HUDEP-2 (cell line): ENCODE data around the gene ITSN1.

ENCODE experiments used
- DNase-seq, 76 experiments: peaks; one replicate each; lab custom pipeline; 2025; ENCODE audit not compliant: unreplicated experiment in 76 of 76; lab: John Stamatoyannopoulos, UW

Gene ITSN1

DNA sequence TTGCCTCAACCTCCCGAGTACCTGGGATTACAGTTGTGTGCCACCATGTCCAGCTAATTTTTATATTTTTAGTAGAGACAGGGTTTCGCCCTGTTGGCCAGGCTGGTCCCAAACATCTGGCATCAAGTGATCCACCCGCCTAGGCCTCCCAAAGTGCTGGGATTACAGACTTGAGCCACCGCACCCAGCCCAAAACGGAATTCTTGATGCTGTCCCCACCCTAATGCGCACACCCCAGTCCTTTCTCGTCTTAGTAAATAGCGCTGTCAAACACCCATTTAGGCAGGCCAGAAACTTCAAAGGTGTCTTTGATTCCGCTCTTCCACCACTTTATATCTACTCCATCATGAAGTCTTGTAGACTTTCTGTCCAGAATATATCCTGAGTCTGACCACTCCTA lies 35.1 kb downstream of the ITSN1 start:
- DNase-seq: no peak

DNA sequence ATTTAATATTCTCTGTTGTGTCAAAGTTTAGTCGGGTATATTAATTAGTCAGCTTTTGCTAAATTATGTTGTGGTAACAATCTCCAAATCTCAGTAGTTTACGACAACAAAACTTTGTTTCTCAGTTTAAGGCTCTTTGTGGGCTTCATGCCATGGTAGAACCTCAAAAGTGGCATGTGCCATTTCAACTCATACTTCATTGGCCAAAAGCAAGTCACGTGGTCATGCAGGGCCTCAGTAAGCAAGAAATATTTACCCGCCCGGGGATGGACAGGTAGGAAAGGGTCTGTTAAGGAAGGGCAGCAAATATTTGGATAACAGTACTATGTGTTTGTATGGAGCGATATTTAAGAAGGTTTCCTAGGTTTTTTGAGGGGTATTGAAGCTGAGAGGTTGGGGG lies 38.6 kb downstream of the ITSN1 start:
- DNase-seq: no peak

DNA sequence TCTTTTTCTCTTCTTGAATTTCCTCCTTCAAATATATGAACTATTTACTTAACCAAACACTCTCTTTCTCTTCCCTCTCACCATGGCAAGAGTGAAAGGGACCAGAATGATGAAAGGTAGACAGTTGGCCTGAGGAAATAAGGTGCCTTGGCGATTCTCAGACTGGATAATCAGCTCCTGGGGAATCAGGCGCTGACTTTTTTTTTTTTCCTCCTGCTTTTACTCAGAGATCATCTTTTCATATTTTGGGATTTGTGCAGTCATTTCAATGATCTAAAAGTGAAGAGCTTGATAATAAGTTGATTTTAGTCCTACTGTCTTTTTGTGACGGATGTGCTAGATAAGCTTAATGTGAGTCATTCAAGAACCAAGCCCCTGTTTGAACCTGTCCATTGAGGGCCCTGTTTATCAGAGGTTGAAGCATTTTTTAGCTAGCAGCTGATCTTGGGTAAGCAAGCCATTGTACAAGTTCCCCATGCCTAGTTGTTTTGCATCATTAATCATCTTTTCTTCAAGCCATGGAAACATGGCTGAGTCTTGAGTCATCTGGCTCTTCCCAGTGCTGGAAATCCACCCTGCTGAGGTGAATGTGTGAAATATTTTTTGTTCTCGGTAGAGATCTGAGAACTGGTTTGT lies 40.8 kb downstream of the ITSN1 start:
- peak in 4 of 76 experiments; percentile 17 to 39 (median 27) for DNase-seq

DNA sequence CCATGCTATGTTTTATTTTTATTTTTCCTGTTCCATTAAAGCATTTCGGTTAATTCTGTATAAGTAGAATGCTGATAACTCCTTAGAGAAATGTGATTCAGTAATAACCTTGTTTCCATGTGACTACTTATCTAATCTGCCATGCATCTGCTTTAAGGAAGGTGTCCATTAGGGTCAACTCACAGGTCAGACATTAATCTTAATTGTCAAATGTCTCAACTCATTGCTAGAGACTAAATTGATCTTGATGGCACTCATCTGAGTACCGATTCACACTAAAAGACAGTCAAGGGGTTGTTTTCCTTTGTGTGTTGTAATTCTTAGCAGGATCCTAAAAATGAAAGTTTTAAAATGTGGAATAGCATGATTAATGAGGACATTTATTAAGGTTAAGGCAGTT lies 41.8 kb downstream of the ITSN1 start:
- no peak for DNase-seq

DNA sequence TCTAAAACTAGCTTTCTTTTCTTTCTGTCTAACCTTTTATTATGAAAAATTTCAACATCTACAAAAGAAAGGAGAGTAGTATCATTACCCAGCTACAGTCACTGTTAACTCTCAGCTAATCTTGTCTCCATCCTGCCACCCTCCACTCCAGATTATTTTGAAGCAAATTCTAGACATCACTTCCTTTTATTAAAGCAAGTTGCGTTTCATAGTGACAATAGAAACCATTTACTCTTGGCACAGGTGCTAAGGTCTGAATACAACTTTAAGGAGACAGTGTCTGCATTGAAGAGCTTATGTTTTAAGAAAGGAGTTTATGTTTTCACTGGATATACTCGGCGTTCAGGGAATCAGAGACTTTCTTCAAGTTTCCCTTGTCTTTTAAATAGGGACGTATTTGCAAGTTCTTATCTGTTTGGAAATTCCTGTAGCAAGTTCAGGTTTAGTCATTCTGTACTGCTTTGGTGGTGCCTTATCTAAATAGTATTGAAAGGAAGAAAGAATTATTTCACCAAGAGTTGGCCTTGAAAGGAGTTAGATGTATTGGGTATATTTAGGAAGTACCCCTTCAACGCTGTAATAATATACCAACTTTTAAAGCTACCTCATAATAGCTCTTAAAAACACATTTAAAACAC lies 42.7 kb downstream of the ITSN1 start:
- DNase-seq: no peak

DNA sequence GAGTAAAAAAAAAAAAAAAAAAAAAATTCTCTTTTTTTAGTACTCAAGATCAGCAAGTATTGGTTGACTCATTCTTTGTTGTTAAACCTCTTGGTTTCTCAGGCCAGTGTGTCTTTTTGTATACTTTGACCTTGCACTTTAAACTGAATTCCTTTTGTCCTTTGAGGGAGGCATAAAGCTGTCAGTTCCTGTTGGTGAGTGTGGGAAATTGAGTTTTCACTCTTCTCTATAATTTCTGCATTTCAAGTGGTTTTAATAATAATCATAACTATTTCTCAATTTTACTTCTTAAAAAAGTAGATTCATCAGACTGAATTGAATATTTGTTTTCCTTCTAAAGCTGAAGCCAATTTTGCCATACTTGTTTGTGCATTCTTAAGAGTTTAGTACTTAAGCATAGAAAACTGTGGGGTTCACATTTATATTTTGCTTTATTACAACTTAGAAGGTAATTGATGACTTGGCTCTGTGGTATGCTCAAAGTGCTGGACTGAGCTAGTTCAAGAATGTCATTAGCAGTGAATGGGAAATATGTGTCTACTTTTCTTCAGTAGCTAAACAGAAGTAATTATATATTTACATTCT lies 43.4 kb downstream of the ITSN1 start:
- no peak for DNase-seq

DNA sequence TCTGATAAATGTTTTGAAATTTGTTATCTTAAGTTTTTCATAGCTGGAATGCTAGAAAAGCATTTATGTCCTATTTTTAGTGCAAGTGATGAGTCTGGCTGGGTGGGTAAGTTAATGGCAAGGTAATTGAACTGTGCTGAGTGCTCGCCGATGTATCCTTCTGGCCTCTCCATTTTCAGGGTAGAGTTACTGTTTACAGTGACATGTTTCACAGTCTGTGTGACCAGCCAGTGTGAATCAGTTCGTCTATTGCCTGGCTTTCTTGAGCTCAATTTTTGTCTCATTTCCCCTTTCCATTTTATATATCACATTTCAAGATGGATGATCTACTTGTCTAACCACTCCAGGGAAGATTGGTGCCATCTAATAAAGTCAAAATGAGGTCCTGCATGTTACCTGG lies 44.1 kb downstream of the ITSN1 start:
- DNase-seq: no peak

DNA sequence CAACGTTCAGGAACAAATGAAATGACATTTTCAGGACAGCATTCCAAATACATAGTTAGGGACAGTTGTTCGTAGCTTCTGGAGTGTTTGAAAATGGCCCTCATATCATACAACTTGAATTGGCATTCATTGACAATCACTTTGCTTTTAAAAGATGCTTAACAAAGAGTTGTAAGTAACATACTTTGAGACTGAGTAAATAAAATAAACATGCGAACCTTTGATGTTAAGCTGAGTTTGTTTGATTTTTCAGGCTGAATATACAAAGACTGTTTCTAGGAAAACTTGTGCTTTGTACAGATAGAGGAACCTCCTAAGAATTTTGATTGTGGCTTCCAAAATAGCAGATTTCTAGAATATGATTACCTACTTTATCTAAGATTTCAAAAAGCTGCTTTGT lies 45.3 kb downstream of the ITSN1 start:
- no peak for DNase-seq

DNA sequence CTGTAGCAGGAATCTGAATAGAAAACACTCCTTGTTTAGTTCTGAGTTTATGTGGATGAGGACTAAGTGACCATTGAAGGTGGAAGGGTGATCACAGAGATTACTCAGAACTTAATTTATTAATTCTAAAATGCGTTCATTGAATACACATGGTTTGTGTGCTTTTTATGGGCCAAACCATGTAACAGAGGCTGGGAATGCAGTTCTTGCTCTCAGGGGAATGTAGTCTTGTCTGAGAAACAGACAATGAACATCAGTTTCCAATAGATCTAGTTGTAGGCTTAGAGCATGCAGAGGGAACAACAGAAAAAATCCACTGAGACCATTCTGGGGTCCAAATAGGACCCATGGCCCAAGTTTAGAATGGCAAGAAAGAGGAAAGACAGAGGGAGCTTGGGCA lies 46.1 kb downstream of the ITSN1 start:
- no peak for DNase-seq

DNA sequence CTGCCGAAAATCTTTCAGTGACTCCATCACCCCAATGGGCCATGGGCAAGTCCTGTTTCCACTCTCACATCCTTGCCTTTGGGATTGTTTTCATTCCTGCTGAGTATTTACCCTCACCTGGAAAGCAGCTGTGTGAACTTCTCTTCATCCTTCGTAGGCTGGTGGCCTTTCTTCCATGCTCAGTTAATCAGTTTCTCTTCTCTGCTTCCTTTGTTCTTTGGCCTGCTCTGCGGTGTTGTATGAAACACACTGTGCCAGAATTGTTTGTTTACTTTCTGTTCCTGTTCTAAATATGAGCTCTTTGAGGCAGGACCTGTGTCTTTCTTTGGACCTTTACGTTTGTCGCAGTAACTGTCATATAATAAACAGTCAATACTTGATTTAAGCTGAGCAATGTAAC lies 48.6 kb downstream of the ITSN1 start:
- DNase-seq: no peak

DNA sequence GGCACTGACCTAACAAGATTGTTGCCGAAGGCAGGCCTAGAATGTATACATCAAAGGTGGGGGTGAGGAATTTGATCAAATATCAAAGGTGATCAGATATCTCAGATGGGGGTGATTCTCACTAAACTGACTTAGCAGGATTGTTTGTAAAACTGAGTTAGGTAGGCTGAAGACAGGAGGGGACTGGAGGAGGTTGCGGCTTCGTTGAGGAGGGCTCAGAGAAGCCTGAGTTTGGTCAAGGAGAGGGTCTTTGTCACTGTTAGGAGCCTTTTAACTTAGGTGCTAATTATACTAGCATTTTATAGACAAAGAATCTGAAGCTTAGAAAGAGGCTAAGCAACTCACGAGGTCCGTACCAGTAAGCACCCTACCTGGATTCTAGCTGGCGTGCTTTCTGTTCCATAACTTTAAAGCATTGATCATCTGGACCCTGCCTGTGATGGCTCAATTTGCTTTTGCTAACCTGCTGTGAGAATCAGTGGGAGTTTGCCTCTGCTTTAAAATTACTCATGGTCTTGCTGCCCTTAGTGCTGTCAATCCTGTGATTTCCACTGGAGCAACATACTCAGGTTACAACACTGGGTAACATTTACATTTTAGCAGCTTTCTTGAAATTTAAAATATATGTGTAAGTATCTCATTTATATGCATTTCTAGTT lies 49.8 kb downstream of the ITSN1 start:
- no peak for DNase-seq

DNA sequence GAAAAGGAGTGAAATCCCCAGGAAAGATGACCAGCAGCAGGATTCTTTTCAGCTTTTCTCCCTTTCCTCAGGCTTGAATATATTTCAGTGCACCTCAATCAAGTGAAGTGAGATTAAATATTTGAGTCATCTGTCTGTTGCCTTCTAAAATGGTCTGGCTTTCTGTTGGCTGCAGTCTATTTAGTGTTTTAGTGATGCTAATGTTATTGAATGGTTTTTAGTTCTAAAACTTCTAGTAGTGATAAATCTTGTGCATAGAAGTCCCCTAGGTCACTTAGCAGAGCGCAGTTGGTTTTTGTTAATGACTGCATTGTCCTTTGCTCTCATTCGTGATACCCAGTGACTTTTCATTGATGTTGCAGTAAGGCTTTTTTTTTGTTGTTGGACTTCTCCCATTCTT lies 53.5 kb downstream of the ITSN1 start:
- DNase-seq: no peak

DNA sequence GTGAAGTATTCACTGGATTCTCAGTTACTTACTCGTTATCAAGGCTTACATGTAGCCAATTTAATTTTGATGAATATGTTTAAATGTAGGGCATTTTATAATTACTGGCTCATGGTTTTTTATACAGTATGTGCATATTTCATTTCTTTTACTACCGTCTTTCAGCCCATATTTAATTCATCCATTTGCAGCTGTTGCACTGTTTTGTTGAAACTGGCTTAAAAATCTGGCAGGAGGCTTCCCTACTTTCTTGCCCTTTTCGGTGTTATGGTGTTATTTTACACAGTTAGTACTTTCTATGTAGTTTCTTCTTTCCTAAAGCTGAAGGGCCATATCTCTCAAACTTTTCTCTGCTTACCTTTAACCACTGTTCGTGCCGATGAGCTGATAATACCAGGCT lies 54.2 kb downstream of the ITSN1 start:
- DNase-seq: no peak

DNA sequence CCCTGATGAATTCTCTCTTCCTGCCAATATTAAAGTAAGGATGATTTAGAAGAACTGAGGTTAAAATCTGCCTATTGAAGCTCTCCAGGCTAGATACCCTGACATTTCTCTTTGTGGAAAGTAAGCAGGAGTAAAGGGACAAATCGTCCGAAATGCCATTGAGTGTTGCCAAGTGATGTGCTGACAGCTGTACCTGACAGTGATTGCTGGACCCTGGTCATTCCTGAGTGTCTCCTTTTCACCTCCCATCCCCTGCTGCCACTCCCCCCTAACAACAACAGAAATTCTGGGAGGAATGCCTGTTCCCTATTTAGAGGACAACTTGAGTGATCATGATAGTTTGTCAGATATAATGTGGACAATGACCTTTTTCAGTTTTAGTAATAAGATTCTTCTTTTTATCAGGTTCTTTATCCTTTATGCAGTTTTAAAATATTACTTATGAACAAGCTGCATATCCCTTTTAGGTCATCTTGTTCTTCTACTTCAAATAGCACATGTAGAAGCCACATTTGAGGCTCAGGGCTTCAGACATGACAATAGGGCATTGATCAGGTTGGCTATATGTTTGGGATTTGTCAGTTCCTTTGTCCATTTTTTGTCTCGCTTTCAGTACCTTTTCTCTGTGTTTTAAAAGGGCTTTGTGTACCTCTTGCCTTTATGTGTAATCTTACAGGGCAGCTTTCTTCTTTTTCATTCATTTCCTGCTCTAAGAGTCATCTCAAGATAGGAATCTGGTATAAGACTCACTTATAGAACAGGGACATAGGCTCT lies 56.0 kb downstream of the ITSN1 start:
- no peak for DNase-seq

DNA sequence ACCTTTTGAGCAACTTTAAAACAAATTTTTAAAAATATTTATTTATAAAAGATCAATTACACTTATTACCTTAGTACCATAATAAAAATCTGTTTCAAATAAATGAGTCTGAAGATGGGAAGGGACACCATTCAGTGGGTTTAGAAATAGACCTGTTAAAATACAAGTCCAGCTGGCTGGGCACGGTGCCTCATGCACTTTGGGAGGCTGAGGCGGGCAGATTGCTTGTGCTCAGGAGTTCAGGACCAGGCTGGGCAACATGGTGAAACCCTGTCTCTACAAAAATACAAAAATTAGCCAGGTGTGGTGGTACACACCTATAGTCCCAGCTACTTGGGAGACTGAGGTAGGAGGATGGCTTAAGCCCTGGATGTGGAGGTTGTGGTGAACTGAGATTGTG lies 57.0 kb downstream of the ITSN1 start:
- no peak for DNase-seq

DNA sequence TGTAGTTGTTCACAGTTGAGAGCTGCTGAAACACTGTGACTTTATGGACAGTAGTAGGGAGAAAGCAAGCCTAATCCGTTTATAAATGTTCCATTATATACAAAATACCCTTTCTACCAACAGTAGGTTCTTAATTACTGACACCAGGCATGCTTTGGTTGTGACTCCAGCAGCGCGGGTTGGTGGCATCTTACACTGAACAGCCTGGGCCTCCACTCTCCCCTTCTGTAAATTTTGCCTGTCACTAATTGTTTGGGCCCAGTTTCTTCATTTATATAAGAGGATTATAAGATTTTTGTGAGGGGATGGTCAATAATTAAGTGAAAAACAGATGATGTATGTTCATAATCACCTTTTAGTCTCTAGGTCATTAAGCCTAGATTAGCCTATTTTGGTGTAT lies 58.2 kb downstream of the ITSN1 start:
- no peak for DNase-seq

DNA sequence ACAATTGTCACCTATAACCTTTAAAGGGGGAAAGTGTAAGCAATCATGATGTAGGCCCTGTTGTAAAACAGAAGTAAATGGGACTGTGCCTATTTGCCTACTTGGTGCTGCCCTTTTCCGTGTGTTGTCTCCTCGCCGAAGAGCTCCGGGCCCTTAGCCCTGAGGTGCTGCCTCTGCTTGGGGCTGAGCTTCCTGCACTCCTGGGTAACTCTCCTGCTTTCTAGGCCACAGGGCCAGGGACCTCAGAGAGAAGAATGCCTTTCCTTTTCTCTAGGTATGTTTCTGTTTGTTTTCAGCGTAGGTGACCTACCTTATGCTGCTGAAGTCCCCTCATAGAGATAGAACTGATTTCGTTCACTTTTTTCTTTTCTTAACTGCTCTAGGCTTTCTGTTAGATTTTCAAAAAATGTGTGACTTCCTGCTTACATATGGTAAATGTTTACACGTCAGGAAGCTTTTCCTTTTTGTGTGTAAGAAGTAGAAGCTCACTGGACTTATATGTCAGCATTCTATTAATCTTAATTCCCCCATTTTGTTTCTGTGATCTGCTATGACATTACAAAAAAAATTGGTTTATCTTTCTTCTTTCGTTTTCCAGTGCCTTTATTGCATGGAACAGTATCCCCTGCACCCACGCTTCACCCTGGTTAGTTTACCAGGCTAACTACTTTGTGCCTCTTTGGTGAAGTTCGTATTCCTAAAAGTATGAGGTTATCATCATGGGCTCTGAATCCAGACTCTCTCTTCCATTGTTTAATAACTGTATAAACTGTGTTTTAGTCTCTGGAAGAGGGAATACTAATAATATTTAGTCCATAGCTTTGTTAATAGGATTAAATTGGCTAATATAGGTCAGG lies 61.7 kb downstream of the ITSN1 start:
- no peak for DNase-seq

DNA sequence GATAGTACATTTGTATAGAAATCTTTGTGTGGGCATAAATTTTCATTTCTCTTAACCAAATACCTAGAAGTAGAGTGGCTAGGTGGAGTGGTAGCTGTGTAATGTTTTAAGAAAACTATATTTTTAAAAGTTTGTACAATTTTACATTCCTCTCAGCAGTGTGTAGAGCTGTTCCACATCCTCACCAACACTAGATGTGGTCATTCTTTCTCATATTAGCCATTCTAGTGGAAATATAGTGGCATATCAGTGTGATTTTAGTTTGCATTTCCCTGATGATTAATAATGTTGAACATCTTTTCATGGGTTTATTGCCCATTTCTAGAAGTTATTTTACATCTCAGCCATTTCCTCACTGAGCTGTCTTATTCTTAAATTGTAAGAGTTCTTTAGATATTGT lies 65.5 kb downstream of the ITSN1 start:
- no peak for DNase-seq

DNA sequence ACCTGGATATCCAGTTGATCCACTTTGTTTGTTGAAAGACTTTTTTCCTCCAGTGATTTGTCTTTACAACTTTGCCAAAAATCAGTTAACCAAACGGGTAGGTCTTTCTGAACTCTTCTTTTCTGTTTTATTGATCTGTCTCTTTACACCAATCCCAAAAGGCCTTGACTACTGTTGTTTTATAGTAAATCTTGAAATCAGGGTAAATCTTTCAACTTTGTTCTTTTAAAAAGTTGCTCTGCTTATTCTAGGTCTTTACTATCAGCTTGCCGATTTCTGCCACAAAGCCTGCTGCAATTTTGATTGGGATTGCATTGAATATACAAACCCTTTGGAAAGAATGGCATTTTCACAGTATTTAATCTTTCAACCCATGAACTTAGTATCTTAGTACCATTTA lies 66.6 kb downstream of the ITSN1 start:
- no peak for DNase-seq

DNA sequence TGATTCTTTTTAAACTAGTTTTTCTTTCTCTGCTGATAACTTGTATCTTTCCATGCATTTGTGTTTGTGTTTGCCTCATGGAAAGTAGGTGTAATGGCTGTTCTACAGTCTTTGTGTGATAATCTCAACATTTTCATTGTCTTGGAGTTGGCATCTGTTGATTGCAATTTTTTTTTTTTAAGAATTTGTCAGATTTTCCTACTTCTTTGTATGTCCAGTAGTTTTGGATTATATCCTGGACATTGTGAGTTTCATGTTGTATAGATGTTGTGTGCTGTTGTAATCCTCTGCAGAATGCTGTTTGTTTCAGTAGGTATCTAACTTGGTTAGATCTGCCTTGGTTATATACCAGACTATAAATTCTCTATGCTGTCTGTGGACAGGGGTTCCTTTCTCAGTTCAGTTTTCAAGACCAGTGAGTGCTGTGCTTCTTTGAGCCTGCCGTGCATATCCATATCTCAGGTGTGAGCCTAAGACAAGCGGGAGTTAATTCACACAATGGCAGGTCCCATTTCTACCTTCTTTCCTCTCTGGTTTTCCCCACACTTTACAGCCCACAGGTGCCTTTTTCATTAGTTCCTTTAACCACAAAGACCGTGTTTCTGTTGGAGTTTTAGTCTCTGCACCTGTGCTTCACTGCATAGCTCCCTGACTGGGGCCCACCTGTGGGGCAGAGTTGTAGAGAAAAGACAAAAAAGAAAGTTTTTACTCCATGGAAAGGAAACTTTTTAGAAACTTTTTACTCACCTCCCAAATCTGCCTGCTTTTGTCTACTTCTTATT lies 69.9 kb downstream of the ITSN1 start:
- no peak for DNase-seq
